ENCODE measurements around the gene NEXMIF.
"Not testable (repeated sequence)": the region's sequence is repeated elsewhere in the genome, so short reads cannot be mapped to it uniquely, and the experiment has no call there.

NEXMIF gene

GRCh38 chrX:74797338-74797887, 127.8 kb downstream of the NEXMIF start:
- DNase-seq (ENCODE audit: low spot score) (no peak), FAIRE-seq (no peak)

GRCh38 chrX:74788545-74789086, 136.6 kb downstream of the NEXMIF start:
- FAIRE-seq (no peak), DNase-seq (ENCODE audit: low spot score) (no peak)

- DNase-seq (ENCODE audit: low spot score) (no peak), FAIRE-seq (no peak)
These were observed 140.6 kb downstream of the NEXMIF start for GRCh38 chrX:74784629-74785028.

GRCh38 chrX:74781507-74782034, 143.7 kb downstream of the NEXMIF start:
- FAIRE-seq (no peak), DNase-seq (ENCODE audit: low spot score) (no peak)

GRCh38 chrX:74779175-74779574, 146.1 kb downstream of the NEXMIF start:
- DNase-seq (ENCODE audit: low spot score) = no peak
- FAIRE-seq = no peak

GRCh38 chrX:74774988-74775387, 150.3 kb downstream of the NEXMIF start:
- FAIRE-seq (no peak), DNase-seq (ENCODE audit: low spot score) (no peak)

- FAIRE-seq = no peak
- no peak for DNase-seq (ENCODE audit: low spot score)
These were observed 188.8 kb downstream of the NEXMIF start for GRCh38 chrX:74736450-74736849.

- FAIRE-seq (no peak), DNase-seq (ENCODE audit: low spot score) (no peak)
These were observed 220.0 kb downstream of the NEXMIF start for GRCh38 chrX:74705269-74705668.

GRCh38 chrX:74701343-74701742, 223.9 kb downstream of the NEXMIF start:
- FAIRE-seq; DNase-seq (ENCODE audit: low spot score): not testable (repeated sequence)

GRCh38 chrX:74684466-74684865, 240.8 kb downstream of the NEXMIF start:
- DNase-seq (ENCODE audit: low spot score) = no peak
- no peak for FAIRE-seq

Measured in RCC 7860 (cell line).